ENCODE data around the gene TRA2A. TPM values are rescaled to one million over a fixed set of nuclear protein-coding genes. Genes with fewer than 3 reads are reported as not detected.

The TRA2A gene
- total RNA-seq, result 10 to 100 TPM; 26.2 to 35.6 TPM

GRCh38 chr7:23531794-23532489 lies at the start of gene TRA2A:
Gene TRA2A, minus strand, starts transcription at chr7:23531981. Its CDS starts 157 bp downstream, at chr7:23531824.
- WGBS, 2 donors, result 11 to 39% methylated on average over 18 to 50 of the region's 50 CpGs
- Histone ChIP-seq H3K27me3 (no peaks in the 10 kb centered on the region), H3K9me3 (no peaks in the 10 kb centered on the region), H3K4me1 (peaks cover 35% of the 10 kb centered on the region), H3K36me3 (replicated peaks in 1 of 2; ENCODE audit: insufficient read depth in 1 of 2, low read depth in 2 of 2) (no peaks in the 10 kb centered on the region), H3K4me3 (peak within 1 kb of the TSS; percentile 81 to 91), H3K27ac (peak within 1 kb of the TSS; percentile 93 to 98 (median 97))
- DNase-seq (peak; percentile 98 to 99 (median 98)), ATAC-seq (peak; percentile 98)
- intact Hi-C loops (cut with DNase I), result no loop called here
- TF ChIP-seq CTCF (IDR thresholded peaks at IDR 0.05) (peak in 2 of 7 experiments; percentile 8 to 13), POLR2A (IDR thresholded peaks at IDR 0.05) (peak; percentile 91 to 98 (median 98))

GRCh38 chr7:23570592-23571200 lies 38.9 kb upstream of the TRA2A start:
- no peaks in the 10 kb centered on the region for H3K4me1 ChIP-seq
- ATAC-seq, result peak; percentile 95
- TF ChIP-seq CTCF (IDR thresholded peaks at IDR 0.05), result peak; percentile 61 to 95 (median 91)
- TF ChIP-seq POLR2A (IDR thresholded peaks at IDR 0.05), result no peak

GRCh38 chr7:23558303-23558702 lies 26.5 kb upstream of the TRA2A start:
- H3K4me3 ChIP-seq, result no peak overlapping the region
- no peaks in the 10 kb centered on the region for H3K36me3 ChIP-seq (replicated peaks in 1 of 2; ENCODE audit: insufficient read depth in 1 of 2, low read depth in 2 of 2)
- no peaks in the 10 kb centered on the region for H3K27me3 ChIP-seq
- ATAC-seq (no peak), DNase-seq (no peak)
- no peak overlapping the region for H3K27ac ChIP-seq
- no peak for TF ChIP-seq CTCF (IDR thresholded peaks at IDR 0.05)
- TF ChIP-seq POLR2A (IDR thresholded peaks at IDR 0.05), result no peak
- intact Hi-C loops (cut with DNase I), result no loop called here
- no peaks in the 10 kb centered on the region for H3K9me3 ChIP-seq
- H3K4me1 ChIP-seq, result no peaks in the 10 kb centered on the region

More at GRCh38 chr7:23570592-23571200, 38.9 kb upstream of the TRA2A start:
- no peaks in the 10 kb centered on the region for H3K9me3 ChIP-seq
- no peak overlapping the region for H3K27ac ChIP-seq
- H3K27me3 ChIP-seq, result no peaks in the 10 kb centered on the region
- intact Hi-C loops (cut with DNase I), result loop anchor here (5.0 kb wide), 1 partner anchor 142 kb away; the partner anchor contains the start of gene STK31
- 14 to 16% methylated on average over 5 of the region's 5 CpGs for WGBS, 2 donors
- peak; percentile 79 to 88 (median 82) for DNase-seq
- H3K36me3 ChIP-seq (replicated peaks in 1 of 2; ENCODE audit: insufficient read depth in 1 of 2, low read depth in 2 of 2), result no peaks in the 10 kb centered on the region
- no peak overlapping the region for H3K4me3 ChIP-seq

GRCh38 chr7:23547662-23548061 lies 15.9 kb upstream of the TRA2A start:
- WGBS, 2 donors, result 66 to 84% methylated on average over 4 of the region's 4 CpGs
- Histone ChIP-seq H3K4me1 (no peaks in the 10 kb centered on the region), H3K27me3 (no peaks in the 10 kb centered on the region), H3K4me3 (no peak overlapping the region), H3K9me3 (no peaks in the 10 kb centered on the region), H3K27ac (no peak overlapping the region), H3K36me3 (replicated peaks in 1 of 2; ENCODE audit: insufficient read depth in 1 of 2, low read depth in 2 of 2) (no peaks in the 10 kb centered on the region)
- intact Hi-C loops (cut with DNase I), result no loop called here
- TF ChIP-seq CTCF (IDR thresholded peaks at IDR 0.05), result no peak
- no peak for TF ChIP-seq POLR2A (IDR thresholded peaks at IDR 0.05)
- DNase-seq (no peak), ATAC-seq (no peak)
